T-helper 2 cell treated with Interferon-gamma antibody and Interleukin-4, amounts not matched to agents 100 ng/mL and 5 ng/mL, for 36 hours (primary cell): ENCODE results near the gene ATXN2L. TPM values are rescaled to one million over a fixed set of nuclear protein-coding genes. Genes with fewer than 3 reads are reported as not detected.
"Not testable (repeated sequence)": the region's sequence is repeated elsewhere in the genome, so short reads cannot be mapped to it uniquely, and the experiment has no call there.

Experiments
- intact Hi-C: fragments of 100-400 bp; cut with micrococcal nuclease; formaldehyde crosslinking; loops from one replicate; pipeline ENCODE4 v1.15.1; 2023
- total RNA-seq: library from RNA; stranded (reverse); gene quantifications from 2 replicates; pipeline ENCODE4 v1.2.3, GENCODE V29; 2022

The ATXN2L gene, protein sequence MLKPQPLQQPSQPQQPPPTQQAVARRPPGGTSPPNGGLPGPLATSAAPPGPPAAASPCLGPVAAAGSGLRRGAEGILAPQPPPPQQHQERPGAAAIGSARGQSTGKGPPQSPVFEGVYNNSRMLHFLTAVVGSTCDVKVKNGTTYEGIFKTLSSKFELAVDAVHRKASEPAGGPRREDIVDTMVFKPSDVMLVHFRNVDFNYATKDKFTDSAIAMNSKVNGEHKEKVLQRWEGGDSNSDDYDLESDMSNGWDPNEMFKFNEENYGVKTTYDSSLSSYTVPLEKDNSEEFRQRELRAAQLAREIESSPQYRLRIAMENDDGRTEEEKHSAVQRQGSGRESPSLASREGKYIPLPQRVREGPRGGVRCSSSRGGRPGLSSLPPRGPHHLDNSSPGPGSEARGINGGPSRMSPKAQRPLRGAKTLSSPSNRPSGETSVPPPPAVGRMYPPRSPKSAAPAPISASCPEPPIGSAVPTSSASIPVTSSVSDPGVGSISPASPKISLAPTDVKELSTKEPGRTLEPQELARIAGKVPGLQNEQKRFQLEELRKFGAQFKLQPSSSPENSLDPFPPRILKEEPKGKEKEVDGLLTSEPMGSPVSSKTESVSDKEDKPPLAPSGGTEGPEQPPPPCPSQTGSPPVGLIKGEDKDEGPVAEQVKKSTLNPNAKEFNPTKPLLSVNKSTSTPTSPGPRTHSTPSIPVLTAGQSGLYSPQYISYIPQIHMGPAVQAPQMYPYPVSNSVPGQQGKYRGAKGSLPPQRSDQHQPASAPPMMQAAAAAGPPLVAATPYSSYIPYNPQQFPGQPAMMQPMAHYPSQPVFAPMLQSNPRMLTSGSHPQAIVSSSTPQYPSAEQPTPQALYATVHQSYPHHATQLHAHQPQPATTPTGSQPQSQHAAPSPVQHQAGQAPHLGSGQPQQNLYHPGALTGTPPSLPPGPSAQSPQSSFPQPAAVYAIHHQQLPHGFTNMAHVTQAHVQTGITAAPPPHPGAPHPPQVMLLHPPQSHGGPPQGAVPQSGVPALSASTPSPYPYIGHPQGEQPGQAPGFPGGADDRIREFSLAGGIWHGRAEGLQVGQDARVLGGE
- 264 and 277 TPM in 2 replicates for total RNA-seq

DNA sequence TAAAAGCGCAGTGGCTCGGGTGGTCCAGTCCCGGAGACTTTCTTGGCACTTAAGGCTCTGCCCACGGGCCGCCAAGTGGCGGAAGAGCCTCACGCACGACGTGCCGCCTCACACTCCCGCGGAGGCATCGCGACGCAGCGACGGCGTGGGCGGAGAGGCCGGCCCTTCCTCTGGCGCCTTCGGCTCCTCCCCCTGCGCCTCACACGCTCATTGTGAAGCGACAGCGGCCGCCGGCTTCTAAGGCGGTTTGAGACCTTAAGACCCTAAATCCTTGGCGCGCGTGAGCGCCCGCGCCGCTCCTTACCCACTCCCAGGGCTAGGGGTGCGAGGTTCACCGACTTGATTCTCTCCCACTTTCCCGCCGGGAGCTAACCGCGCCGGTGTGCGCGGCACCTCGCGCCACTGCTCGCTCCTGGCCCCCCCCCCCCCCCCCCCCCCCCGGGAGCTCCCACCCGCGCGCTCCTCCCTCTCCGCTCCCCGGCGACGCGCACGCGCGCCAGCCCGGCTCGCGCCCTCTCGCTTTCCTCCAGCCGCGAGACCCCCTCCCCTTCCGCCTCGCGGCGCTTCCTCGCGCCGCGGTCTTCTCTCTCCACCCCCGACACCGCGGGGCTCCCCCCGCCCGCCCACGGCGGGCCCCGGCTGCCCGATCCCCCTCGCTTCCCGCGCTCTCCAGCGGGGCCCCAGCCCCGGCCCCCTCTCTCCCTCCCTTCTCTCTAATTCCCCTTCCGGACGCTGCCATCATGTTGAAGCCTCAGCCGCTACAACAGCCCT, at the start of gene ATXN2L:
ATXN2L (plus strand) TSS at position 480 of the 771 bp plus-strand sequence; CDS start at position 741, 261 bp downstream.
- intact Hi-C loops = loop anchor here (1.0 kb wide), 2 partner anchors 103 to 128 kb away; partner anchors contain the start of genes NFATC2IP and RABEP2

DNA sequence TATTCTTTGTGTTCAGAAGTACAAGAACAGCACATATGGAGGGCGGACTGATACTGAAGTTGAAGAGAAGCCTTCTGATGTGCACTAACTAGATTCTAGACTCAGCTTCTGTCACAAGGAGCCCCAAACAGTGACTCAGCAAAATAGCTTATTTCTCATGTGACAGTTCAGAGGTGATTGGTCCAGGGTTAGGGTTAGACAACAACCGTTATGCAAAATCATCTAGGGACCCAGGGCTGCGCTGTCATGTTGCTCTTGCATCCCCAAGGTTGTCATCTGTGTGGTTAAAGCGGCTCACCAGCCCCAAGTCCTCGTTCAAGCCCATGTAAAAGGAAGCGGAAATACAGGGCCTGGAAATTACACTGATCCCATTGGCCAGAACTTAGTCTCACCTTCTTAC, 41.1 kb upstream of the ATXN2L start:
- intact Hi-C loops = not testable (repeated sequence)

DNA sequence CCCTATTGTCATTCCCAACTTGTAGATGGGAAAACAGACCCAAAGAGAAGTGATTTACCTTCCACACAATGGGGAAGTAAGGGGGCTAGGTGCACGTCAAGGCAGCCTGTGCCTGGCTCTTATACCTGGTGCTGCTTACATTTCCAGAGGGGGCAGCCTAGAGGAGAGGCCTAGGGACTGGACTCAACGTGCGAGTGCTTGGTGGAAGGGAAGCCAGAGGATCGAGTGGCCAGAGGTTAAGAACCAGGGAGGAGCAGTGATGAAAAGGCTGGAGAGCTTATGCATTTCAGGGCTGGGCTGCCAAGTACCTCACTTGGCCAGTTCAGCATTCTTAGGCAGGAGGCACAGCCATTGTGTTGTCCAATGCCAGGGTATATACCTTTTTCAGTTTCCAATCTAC, 40.4 kb upstream of the ATXN2L start:
- intact Hi-C loops = not testable (repeated sequence)

DNA sequence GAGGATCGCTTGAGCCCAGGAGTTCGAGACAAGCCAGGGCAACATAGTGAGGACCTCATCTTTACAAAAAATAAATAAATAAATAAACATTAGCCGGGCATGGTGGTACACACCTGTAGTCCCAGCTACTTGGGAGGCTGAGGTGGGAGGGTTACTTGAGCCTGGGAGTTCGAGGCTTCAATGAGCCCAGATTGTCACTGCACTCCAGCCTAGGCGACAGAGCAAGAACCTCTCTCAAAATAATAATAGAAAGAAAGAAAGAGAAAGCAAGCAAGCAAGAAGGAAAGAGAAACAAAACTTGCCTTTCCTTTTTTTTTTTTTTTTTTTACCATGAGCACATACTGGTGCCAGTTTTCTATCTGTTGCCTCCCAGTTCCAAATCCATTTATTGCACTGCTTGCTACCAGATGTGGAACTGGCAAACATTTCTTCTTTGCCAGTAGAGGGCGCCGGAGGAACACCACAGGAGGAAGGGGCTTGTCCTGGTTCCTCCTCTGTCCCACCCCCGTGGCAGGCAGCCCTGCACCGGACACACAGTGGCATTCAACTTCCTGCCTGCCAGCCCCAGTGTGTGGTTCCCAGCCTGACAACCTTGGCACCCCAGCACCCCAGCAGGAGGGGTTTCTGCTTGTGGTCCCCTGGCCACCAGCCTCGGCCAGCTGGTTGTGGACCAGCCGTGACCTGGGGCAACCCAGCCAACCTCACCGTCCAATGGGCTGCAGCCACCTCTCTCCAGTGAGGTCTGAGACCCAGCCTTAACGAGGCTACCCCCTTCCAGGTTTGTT, 20.4 kb upstream of the ATXN2L start:
- intact Hi-C loops = not testable (repeated sequence)

DNA sequence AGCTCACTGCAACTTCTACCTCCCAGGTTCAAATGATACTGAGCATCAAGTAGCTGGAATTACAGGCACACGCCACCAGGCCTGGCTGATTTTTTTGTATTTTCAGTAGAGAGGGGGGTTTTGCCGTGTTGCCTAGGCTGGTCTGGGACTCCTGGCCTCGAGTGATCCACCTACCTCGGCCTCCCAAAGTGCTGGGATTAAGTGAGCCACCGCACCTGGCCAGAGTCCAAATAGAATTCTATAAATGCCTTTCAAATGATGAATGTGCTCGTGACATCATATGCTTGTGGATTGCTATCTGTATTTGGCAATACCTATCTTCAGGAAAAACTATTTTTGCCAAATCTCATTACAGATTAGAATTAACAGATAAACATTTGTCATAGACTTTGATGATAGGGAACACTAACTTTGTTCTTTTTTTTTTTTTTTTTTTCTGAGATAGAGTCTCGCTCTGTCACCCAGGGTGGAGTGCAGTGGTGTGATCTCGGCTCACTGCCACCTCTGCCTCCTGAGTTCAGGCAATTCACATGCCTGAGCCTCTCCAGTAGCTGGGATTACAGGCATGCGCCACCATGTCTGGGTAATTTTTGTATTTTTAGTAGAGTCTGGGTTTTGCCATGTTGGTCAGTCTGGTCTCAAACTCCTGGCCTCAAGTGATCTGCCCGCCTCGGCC, 15.2 kb upstream of the ATXN2L start:
- intact Hi-C loops = not testable (repeated sequence)

DNA sequence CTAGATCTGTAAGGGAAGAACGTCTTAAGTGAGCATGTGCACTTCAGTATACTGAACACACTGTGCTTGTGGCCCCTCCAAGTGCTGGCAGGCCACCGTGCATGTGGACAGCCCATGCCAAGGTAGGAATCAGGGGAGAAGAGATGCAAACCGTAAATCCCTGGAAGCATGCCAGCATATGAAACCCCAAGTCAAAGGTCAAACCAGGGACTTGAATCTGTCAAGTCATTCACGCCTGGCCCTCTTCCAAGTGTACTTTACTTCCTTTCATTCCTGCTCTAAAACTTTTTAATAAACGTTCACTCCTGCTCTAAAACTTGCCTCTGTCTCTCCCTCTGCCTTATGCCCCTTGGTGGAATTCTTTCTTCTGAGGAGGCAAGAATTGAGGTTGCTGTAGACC, 2.8 kb upstream of the ATXN2L start:
- intact Hi-C loops = no loop called here

DNA sequence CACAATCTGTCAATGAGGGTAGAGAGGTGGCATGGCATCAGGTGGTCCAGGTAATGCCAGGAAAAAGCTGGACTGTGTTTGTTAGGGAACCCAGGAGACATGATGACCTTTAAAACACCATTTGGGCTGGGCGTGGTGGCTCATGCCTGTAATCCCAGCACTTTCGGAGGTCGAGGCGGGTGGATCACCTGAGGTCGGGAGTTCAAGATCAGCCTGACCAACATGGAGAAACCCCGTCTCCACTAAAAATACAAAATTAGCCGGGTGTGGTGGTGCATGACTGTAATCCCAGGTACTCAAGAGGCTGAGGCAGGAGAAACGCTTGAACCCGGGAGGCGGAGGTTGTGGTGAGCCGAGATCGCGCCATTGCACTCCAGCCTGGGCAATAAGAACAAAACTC, 2.3 kb upstream of the ATXN2L start:
- intact Hi-C loops = not testable (repeated sequence)

DNA sequence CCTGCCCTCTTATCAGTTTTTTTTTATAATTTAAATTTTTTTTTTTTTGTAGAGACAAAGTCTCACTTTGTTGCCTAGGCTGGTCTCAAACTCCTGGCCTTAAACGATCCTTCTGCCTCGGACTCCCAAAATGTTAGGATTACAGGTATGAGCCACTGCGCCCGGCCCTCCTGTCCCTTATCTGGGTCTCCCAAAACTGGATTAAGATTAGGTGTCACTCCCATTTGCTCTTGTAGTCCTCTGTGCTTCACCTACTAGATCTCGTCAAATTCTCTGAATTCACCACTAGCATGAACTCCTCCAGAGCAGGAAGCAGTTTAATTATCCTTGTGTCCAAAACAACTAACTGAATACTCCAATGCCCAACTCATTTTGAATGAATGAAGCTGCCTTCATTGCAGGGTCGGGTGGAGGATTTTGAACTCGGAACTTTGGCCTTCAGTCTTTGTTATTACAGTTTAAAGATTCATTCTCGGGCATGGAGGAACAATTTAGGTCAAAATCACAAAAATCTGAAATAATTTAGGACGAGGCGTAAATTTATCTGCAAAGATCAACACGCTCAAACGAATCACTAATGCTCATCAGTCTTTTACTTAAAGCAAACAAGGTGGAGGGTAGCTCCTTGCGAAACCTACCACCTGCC, 802 bp upstream of the ATXN2L start:
- intact Hi-C loops = loop anchor here (1.0 kb wide), 1 partner anchor 128 kb away; the partner anchor contains the start of gene NFATC2IP

DNA sequence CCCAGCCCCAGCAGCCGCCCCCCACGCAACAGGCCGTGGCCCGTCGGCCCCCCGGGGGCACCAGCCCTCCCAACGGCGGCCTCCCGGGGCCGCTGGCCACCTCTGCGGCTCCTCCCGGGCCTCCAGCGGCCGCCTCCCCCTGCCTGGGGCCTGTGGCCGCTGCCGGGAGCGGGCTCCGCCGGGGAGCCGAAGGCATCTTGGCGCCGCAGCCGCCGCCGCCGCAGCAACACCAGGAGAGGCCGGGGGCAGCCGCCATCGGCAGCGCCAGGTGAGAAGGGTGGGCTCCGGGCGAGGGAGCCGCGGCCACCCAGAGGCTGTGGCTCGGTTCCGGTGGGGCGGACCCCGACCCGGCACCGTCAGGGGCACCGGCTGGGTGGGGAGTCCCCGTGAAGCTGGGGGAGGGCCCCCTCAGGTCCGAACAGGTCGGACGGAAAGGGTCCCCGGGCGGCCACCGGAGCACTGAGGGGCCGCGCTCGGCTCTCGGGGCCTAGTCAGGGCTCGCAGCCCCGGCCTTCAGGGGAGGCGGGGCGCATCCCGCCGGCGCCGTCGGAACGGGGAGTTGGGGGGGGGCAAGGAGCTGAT, 583 bp downstream of the ATXN2L start:
- intact Hi-C loops = loop anchor here (1.0 kb wide), 1 partner anchor 102 kb away; the partner anchor contains the start of gene RABEP2

DNA sequence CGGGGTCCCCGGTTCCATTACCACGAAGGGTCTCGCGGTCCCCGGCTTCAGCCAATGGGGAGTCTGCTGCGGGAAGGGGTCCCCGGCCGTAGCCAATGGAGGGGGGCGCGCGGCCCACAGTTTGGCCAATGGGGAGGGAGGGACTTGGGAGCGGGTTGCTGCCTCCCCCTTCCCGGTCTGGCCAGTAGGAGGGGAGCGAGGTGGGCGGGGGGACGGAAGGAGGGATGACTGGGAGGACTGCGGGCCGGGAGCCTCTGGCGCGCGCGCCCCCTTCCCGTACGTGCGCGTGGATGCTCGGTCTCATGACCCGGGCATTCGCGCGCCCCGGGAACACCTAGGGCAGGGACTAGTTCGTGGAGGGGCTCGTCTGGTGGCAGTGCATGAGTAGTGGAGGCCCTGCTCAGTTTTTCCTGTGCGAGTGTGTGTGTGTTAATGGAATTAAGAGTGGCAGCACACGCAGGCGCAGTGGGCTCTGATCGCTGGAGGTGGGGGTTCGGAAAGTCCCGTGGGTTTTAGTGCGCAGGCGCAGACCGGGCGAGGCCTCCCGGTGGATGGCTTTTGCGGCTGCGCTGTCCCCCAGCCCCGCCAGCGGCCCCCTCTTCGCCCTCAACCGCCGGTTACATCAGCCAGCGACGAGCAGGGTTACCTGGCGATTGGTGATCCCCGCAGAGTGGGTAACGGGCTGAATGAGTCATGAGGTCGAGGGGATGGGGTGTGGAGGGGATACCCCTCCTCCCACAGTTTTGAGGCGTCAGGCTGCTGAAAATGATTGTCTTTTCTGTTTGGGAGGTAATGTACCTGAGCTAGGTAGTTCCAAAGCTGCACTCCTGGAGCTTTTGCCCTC, 1.3 kb downstream of the ATXN2L start:
- intact Hi-C loops = loop anchor here (1.0 kb wide), 3 partner anchors 22 to 101 kb away; partner anchors contain the start of genes RABEP2, SH2B1 and TUFM

DNA sequence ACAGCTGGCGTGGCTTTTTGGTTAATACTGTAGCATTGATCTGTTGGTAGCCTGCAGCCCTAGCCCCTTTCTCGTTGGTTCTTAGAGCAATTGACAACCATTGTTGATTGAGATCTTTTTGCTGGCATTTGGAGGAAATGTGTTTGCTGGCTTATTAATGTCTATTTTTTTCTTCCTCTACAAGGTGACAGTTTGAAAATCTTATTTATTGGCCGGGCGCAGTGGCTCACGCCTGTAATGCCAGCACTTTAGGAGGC, 1.8 kb downstream of the ATXN2L start:
- intact Hi-C loops = loop anchor here (1.0 kb wide), 2 partner anchors 22 to 39 kb away; partner anchors contain the start of genes SH2B1 and TUFM

DNA sequence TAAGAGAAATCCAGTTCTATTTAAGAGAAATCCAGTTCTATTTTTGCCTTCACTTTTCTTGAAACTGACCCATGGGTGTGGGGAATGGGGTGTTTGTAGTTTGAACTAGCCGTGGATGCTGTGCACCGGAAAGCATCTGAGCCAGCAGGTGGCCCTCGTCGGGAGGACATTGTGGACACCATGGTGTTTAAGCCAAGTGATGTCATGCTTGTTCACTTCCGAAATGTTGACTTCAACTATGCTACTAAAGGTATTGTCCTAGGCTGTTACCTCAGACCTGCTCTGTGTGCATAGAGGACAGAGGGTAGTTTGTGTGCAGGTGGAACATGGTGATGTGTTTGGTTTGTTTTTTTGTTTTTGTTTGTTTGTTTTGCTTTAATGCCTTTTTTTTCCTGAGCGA, 3.3 kb downstream of the ATXN2L start:
- intact Hi-C loops = no loop called here

DNA sequence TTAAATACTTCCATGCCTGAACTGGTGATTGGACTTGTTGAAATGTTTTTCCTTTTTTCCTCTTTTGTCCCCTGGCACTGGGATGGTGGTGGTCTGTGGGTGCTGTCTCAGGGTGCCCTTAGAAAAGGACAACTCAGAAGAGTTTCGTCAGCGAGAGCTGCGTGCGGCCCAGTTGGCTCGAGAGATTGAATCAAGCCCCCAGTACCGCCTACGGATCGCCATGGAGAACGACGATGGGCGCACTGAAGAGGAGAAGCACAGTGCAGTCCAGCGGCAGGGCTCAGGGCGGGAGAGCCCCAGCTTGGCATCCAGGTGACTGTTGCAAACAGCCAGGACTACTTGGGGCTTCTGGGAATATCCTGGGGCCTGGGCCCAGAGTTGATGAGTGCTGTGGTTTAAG, 6.9 kb downstream of the ATXN2L start:
- intact Hi-C loops = no loop called here

DNA sequence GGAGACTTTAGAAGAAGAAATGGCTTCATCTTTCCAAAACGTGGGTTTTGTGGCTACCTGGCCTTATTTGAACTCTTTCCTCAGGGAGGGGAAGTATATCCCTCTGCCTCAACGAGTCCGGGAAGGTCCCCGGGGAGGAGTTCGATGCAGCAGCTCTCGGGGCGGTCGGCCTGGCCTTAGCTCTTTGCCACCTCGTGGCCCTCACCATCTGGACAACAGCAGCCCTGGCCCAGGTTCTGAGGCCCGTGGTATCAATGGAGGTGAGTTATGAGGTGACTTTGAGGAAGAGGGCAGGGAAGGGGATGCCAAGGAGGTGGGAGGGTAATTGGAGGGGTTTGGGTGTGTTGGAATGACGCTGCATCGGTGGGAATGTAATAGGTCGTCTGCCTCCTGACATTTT, 7.7 kb downstream of the ATXN2L start:
- intact Hi-C loops = no loop called here

DNA sequence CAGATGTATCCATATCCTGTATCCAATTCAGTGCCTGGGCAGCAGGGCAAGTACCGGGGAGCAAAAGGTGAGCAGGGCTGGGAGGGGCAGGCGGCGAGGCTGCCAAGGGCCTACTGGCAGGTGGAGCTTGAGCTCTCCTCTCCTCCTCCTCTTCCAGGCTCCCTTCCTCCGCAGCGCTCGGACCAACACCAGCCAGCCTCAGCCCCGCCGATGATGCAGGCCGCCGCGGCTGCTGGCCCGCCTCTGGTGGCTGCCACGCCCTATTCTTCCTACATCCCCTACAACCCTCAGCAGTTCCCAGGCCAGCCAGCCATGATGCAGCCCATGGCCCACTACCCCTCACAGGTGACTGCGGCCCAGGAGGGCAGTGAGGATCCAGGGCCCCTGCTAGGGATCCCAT, 11.6 kb downstream of the ATXN2L start:
- intact Hi-C loops = no loop called here

DNA sequence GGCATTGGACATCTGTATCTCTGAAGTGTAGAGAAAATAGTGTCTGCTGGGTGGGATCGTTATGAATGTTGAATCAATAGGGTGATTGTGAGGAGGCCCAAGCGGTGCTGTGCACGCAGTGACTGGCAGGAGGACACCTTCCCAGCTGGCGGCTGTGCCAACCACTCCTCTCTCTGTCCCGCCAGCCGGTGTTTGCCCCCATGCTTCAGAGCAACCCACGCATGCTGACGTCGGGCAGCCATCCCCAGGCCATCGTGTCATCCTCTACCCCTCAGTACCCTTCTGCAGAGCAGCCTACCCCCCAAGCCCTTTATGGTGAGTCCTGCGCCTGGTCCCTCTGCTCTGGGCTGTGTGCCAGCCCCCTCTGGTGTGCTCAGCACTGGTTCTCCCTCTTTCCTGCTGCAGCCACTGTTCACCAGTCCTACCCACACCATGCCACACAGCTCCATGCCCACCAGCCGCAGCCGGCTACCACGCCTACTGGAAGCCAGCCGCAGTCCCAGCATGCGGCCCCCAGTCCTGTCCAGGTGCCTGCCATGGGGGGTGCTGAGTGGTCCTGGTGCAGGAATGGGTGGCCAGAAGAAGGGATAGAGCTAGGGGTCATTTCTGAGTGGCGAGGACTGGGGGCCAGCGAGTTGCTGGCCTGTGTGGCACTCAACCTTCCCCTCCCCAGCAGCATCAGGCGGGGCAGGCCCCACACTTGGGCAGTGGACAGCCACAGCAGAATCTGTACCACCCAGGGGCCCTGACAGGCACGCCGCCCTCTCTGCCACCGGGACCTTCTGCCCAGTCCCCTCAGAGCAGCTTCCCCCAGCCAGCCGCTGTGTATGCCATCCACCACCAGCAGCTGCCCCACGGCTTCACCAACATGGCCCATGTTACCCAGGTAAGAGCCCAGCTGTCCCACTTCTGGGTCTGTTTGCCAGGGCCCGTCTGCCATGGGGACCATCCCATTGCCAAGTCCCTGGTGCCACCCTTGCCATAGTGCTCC, 12.4 kb downstream of the ATXN2L start:
- intact Hi-C loops = no loop called here
